Tibial nerve (tissue), 4 donors: Measurements from ENCODE around the gene PCDHGA12.
"Not testable (repeated sequence)": the region's sequence is repeated elsewhere in the genome, so short reads cannot be mapped to it uniquely, and the experiment has no call there.

Experiments used
- EP300 ChIP-seq, 2 donors: sonication (generic); formaldehyde crosslinking; IDR thresholded peaks; one replicate each; pipeline ENCODE4 v1.6.1; 2017; ENCODE audit warnings: antibody characterized with exemption in 2 of 2, mild to moderate bottlenecking in 1 of 2
- POLR2A ChIP-seq, 2 donors: fragments of 450-650 bp; IDR thresholded peaks; one replicate each; pipeline ENCODE4 v1.6.1; 2017; ENCODE audit warnings: antibody characterized with exemption in 2 of 2, mild to moderate bottlenecking in 2 of 2, moderate library complexity in 2 of 2
- TF ChIP-seq, protein P1 (sequence below), 5 experiments: fragments of 200-600 bp in 3 of 5; fragments of 450-650 bp in 2 of 5; sonication (generic) in 3 of 5; IDR thresholded peaks; one replicate each; pipeline ENCODE4 v1.5.1; 2016 to 2019; ENCODE audit warnings: antibody characterized with exemption in 5 of 5, mild to moderate bottlenecking in 3 of 5, moderate library complexity in 2 of 5

- TF ChIP-seq, protein P1, sequence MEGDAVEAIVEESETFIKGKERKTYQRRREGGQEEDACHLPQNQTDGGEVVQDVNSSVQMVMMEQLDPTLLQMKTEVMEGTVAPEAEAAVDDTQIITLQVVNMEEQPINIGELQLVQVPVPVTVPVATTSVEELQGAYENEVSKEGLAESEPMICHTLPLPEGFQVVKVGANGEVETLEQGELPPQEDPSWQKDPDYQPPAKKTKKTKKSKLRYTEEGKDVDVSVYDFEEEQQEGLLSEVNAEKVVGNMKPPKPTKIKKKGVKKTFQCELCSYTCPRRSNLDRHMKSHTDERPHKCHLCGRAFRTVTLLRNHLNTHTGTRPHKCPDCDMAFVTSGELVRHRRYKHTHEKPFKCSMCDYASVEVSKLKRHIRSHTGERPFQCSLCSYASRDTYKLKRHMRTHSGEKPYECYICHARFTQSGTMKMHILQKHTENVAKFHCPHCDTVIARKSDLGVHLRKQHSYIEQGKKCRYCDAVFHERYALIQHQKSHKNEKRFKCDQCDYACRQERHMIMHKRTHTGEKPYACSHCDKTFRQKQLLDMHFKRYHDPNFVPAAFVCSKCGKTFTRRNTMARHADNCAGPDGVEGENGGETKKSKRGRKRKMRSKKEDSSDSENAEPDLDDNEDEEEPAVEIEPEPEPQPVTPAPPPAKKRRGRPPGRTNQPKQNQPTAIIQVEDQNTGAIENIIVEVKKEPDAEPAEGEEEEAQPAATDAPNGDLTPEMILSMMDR (IDR thresholded peaks at IDR 0.05): peak; percentile 43 to 66 (median 50)
- not testable (repeated sequence) for TF ChIP-seq EP300, POLR2A (IDR thresholded peaks at IDR 0.05)
Measured at GRCh38 chr5:141417494-141418172, 12.7 kb upstream of the PCDHGA12 start, which contains the start of gene PCDHGB7.
